SKM-1 treated with dmso at 0.1 percent for 144 hours (cell line): ENCODE data around the gene RAB4B.
"Not testable (repeated sequence)": the region's sequence is repeated elsewhere in the genome, so short reads cannot be mapped to it uniquely, and the experiment has no call there.

Source experiments
- DNase-seq: peaks from one replicate; lab custom pipeline; 2025; ENCODE audit not compliant: unreplicated experiment; lab: John Stamatoyannopoulos, UW

RAB4B gene

DNA sequence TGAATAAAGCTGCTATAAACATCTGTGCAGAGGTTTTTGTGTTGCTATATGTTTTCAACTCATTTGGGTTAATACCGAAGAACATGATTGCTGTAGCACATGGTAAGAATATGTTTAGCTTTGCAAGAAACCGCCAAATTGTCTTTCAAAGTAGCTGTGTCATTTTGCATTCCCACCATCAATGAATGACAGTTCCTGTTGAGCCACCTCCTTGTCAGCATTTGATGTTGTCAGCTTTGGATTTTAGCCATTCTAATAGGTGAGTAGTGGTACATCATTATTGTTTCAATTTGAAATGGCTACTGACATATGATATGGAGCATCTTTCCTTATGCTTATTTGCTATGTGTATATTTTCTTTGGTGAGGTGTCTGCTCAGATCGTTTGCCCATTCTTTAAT is 64.0 kb downstream of the RAB4B start:
- not testable (repeated sequence) for DNase-seq

DNA sequence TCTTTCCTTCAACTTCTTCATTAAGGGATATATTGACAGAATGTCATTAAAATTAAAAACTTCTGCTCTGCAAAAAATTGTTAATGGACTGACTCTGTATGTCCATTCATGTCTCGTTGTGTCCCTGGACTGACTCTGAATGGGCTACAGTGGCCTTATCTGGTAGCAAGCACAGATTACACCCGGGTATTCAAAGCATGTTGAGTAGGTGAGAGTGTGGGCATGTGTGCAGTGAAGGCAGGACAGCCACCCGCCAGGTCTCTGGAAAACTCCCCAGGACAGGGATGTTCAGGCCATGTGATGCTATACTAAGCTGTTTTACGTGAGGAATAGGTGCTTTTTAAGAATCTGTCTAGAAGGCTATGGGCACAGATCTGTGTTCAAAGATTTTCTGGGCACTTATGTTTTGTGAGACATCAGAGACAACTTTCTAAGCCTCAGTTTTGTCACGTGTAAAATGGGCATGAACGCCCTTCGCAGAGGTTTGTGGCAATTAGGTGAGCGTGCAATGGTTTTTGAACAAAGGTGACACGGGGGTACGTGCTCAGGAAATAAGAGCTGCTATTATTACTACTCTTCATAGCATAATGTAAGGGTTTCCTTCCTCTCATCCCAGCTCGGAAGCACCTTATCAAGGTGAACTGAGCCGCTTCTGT is 65.1 kb downstream of the RAB4B start:
- DNase-seq, result not testable (repeated sequence)

DNA sequence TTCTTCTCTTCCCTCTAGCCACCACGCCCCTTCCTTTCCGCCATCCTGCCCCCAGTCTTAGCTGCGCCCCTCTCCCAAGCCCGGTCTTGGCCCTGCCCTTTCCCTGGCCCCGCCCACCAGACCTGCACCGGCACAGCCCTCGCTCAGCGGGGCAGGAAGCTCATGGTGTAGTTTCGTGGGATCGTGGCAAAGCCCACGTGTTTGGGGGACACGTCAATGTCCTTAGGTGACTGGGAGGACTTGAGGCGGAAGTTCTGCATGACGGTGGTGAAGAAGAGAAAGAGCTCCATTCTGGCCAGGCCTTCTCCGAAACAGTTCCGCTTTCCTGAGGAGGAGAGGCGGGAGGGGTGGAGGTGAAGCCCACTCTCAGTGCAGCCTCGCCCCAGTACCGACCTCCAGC is 65.6 kb downstream of the RAB4B start:
- peak; percentile 17 for DNase-seq
